GM11168 (cell line): ENCODE data around the gene SLC7A14.

Source experiments
- in situ Hi-C: fragments of 300-500 bp; cut with MboI; formaldehyde crosslinking; loops from one replicate; pipeline ENCODE4 v1.12.0; 2022; ENCODE audit warnings: low sequenced_read_pairs; ENCODE audit not compliant: unreplicated experiment

SLC7A14 gene

GRCh38 chr3:170437696-170438407, 148.0 kb downstream of the SLC7A14 start:
- in situ Hi-C loops, result no loop called here

GRCh38 chr3:170437176-170437575, 148.7 kb downstream of the SLC7A14 start:
- in situ Hi-C loops, result no loop called here

- in situ Hi-C loops, result no loop called here
These were observed 149.2 kb downstream of the SLC7A14 start for GRCh38 chr3:170436697-170437096.

GRCh38 chr3:170432416-170432815, 153.5 kb downstream of the SLC7A14 start:
- in situ Hi-C loops, result no loop called here

- in situ Hi-C loops, result no loop called here
These were observed 154.8 kb downstream of the SLC7A14 start for GRCh38 chr3:170431054-170431453.

- in situ Hi-C loops, result no loop called here
These were observed 156.8 kb downstream of the SLC7A14 start for GRCh38 chr3:170429050-170429449.

DNA sequence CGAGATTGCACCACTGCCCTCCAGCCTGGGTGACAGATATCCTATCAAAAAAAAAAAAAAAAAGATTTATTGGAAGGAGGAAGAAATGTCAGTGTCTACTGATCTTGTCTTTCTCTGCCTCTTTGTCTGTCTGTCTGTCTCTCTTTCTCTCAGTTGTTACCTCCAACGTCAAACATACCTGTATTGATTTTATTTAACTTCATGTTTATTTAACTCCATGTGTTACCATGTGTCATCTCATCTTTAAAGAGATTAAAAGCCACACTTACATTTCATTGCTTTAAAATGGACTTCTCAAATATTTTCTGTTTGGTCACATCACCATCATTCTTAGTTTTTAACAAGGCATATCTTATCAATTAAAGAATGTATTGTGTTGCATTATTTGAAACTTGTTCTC, 157.8 kb downstream of the SLC7A14 start:
- in situ Hi-C loops, result no loop called here

- in situ Hi-C loops, result no loop called here
These were observed 159.6 kb downstream of the SLC7A14 start for GRCh38 chr3:170426240-170426797.

GRCh38 chr3:170425491-170426239, 160.2 kb downstream of the SLC7A14 start:
- in situ Hi-C loops, result no loop called here

DNA sequence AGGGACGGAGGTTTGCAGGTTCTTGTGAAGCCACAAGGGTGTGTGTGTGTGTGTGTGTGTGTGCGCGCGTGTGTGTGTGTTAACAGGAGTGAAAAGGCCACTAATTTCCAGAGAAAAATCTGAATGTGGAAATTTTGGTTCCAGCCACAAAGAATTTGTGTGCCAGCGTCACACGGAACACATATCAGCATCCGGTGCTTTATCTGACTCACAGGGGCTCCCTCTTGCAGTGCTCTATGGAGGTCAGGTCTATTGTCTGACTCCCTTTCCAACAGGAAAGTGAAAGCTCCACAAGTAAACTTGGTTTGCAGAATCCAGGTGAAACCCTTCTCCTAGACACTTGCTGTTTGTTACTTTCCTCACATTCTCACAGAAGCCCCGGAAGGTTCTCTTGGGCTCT, 161.0 kb downstream of the SLC7A14 start:
- in situ Hi-C loops, result no loop called here

- in situ Hi-C loops, result no loop called here
These were observed 162.8 kb downstream of the SLC7A14 start for GRCh38 chr3:170423001-170423615.

DNA sequence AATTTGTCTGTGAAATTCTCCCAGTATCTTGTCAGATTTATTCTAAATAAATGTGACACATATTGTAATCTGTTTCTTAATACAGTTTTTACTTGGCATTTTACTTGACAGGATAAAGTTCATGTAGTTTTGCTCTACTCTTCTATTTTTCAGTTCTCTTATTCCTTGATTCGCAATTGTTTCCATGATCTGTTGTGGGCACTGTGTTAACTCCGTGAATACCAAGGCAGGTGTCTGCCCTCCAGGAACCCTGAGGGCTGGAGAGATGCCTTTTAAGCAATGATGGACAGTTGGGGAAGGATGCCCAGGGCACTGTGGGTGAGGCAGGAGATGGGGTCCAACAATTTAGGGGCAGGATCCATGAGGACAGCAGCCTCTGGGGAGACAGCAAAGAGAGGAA, 164.1 kb downstream of the SLC7A14 start:
- in situ Hi-C loops, result no loop called here

- in situ Hi-C loops, result no loop called here
These were observed 164.7 kb downstream of the SLC7A14 start for GRCh38 chr3:170421111-170421641.

- in situ Hi-C loops, result no loop called here
These were observed 165.5 kb downstream of the SLC7A14 start for GRCh38 chr3:170420307-170420821.

- in situ Hi-C loops, result loop anchor here (5.0 to 10.0 kb wide), 3 partner anchors 105 to 393 kb away; no protein-coding TSS in a partner anchor
These were observed 166.3 kb downstream of the SLC7A14 start for GRCh38 chr3:170419557-170420087.

DNA sequence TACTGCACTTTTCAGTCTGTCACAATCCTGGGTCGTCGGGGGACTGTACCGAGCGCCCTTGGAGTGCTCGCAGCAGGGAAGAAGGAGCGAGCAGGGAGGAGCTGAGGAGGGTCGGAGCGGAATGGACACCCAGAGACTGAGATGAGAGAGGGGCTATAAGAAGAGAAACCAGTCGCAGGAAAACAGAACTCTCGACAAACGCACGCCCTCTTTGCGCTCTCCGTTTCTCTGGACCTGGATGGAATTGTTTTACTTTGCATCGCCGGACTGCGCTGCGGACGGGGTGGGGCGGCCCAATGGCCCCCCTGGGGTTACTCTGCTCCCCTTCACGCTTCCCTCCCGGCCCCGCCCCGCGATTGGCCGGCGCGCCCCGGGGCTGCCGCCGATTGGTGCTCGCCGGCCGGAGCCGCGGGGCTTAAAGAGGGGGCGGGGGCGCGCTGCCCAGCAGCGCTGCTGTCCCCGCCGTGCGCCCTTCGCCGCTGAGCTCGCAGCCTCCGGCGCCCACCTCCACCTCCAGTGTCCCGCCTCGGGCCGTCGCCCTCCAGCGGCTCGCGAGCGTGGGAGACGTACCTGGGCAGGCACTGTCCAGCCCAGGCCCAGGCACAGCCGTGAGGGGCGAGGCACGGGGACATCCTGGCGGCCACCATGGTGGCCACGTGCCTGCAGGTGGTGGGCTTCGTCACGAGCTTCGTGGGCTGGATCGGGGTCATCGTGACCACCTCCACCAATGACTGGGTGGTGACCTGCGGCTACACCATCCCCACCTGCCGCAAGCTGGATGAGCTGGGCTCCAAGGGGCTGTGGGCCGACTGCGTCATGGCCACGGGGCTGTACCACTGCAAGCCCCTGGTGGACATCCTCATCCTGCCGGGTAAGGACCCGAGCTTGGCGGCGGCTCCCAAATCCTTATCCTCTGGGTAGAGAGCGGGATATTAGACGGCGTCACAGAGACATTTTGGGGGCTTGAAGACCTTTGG, 167.2 kb downstream of the SLC7A14 start, which contains the start of gene CLDN11:
Gene CLDN11, plus strand, starts transcription at position 447 of the 977 bp plus-strand sequence. Its CDS starts 199 bp downstream, at position 646.
- in situ Hi-C loops, result loop anchor here (5.0 to 10.0 kb wide), 3 partner anchors 104 to 394 kb away; no protein-coding TSS in a partner anchor

DNA sequence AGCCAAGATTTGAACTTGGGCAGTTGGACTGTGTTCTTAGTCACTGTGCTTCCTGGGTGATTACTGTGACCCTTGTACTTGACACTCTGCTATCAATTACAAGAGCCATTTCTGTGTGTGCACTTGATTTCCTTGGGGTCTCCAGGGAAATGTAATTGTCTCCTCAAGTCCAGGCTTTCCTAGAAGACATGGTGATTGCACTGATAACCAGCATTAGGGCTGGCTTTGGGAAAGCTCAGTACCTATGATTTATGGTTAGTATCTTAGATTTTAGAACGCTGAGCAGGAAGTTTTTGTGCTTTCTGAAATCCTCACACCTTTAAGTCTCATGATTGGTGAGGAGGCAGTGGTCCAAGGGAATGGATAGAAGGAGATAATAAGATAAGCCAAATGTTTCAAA, 168.8 kb downstream of the SLC7A14 start:
- in situ Hi-C loops, result loop anchor here (5.0 to 10.0 kb wide), 3 partner anchors 102 to 395 kb away; no protein-coding TSS in a partner anchor

GRCh38 chr3:170414202-170414663, 171.6 kb downstream of the SLC7A14 start:
- in situ Hi-C loops, result loop anchor here (10.0 kb wide), 1 partner anchor 99 kb away; no protein-coding TSS in a partner anchor
